COLO668 (cell line): ENCODE data around the gene VAMP4.
"Not testable (repeated sequence)": the region's sequence is repeated elsewhere in the genome, so short reads cannot be mapped to it uniquely, and the experiment has no call there.

Experiments
- DNase-seq: peaks from one replicate; lab custom pipeline; 2025; ENCODE audit not compliant: unreplicated experiment; lab: John Stamatoyannopoulos, UW

The VAMP4 gene

DNA sequence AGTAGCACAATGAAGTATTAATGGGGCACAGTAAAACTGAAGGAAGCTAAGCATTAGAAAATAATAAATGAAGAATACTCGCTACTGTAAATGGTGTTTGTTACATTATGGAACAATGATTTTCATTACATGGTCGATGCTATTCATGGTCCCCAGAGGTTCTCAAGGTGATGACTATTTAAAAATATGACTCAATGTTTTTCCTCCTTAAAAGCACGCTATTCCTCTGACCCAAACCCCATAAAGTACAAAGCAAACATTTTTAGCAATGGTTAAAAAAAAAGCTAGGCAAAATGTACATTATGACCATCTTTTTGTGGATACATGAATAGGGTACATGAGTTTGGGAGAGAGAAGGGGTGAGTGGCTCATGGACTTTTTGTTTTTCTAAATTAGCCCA lies 34.3 kb downstream of the VAMP4 start:
- DNase-seq: no peak

DNA sequence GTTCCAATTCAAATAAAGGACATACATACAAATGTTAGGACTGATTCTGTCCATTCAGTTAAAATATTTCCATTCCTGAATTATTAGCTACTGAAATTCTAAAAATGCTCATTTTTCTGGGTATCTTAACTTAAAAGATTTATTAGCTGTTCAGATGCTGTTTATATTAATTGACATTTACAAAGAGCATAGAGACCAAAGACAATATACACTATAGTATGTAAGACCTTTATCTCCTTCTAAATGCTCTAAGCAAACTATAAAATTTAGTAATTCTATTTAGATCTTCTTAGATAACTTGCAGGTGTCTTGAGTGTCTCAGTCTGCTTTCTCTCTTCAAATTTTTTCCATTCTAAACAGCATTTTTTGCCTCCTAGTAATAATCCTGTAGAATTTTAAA lies 39.3 kb downstream of the VAMP4 start:
- no peak for DNase-seq

DNA sequence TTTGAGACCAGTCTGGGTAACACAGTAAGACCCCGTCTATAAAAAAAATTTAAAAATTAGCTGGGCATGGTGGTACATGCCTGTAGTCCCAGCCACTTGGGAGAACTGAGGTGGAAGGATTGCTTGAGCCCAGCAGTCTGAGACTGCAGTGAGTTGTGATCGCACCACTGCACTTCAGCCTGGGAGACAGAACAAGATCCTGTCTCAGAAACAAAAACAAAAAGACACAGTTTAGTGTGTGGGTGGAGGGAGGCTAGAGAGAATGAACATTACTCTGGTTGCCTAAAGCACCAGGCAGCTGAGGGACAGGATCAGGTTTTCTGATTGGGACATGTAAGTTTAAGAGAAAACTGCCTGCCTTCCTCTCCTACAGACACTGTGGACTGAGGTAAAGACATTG lies 42.3 kb downstream of the VAMP4 start:
- DNase-seq: no peak

DNA sequence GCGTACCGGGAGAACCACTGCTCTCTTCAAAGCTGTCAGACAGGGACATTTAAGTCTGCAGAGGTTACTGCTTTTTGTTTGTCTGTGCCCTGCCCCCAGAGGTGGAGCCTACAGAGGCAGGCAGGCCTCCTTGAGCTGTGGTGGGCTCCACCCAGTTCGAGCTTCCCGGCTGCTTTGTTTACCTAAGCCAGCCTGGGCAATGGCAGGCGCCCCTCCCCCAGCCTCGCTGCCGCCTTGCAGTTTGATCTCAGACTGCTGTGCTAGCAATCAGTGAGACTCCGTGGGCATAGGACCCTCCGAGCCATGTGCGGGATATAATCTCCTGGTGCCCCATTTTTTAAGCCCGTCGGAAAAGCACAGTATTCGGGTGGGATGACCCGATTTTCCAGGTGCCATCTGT lies 46.1 kb downstream of the VAMP4 start:
- not testable (repeated sequence) for DNase-seq

GRCh38 chr1:171693541-171693940 lies 48.3 kb downstream of the VAMP4 start:
- not testable (repeated sequence) for DNase-seq

DNA sequence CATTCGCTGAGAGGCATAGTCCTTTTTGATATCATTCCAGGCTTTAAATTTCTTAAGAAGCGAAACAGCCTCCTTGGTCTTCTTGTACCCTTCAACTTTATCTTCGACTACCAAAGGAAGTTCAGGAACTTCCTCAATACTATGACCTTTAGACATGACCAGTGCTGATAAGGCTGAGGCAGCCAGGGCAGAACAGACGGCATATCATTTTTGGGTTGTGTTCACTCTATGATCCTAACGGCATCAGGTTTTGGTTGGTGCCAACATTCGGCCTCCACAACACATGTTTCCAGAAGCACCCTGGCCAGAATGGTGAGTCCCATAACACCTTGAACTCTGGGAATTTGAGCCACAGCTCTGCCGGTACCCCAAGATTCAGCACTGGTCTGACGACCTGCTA lies 58.0 kb downstream of the VAMP4 start:
- DNase-seq: no peak

GRCh38 chr1:171680339-171680738 lies 61.5 kb downstream of the VAMP4 start:
- DNase-seq: no peak

DNA sequence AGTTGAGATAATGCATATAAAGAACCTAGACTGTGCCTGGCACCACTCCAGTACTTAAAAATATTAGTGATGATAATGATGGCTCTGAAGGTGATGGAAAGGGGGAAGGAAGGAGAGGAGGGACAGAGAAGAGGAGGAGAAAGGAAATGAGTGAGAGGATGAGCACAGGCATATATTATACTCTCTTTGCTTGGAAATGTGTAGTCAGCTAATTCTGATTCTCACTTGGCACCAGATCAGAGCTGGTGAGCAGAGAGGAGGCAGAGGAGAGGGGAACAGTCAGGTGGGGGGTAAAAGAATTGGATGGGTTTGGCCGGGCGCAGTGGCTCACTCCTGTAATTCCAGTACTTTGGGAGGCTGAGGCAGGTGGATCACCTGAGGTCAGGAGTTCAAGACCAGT lies 65.0 kb downstream of the VAMP4 start:
- no peak for DNase-seq

GRCh38 chr1:171674431-171675405 lies 67.1 kb downstream of the VAMP4 start:
- DNase-seq: no peak

DNA sequence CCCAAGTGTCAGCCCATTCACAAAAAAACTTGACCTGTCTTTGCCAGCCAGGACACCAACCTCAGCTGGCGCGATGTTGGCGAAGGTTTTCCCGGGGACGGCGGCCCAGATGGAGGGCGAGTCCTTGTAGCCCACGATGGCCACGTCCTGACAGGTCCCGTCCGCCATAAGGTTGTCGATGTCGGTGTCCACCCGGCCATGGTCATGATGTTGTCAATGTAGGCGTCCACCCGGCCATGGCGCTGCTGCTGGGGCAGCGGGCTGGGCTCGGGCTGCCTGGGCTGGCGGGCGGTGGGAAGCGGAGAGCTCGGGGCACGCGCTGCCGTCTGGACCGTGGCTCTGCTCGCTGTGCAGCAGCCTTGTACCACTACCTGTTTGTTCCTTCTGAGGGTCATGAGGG lies 71.1 kb downstream of the VAMP4 start:
- no peak for DNase-seq

DNA sequence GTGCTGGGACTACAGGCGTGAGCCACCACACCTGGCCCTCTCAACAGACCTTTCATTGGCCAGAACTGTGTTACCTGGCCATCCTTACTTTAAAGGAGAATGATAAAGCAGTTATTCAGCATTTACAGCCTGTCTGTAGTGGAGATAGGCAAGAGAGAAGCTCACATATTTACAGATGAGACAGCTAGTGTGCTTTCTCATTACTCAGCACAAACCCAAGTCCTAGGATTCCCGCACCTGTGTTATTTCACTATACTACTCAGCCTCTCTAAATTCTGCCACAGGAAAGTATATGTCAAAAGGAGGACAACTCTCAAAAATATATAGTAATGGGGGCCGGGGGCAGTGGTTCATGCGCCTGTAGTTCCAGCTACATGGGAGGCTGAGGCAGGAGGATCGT lies 73.5 kb downstream of the VAMP4 start:
- no peak for DNase-seq

- no peak for DNase-seq
These were observed 75.6 kb downstream of the VAMP4 start for GRCh38 chr1:171666114-171666769.

GRCh38 chr1:171664976-171665375 lies 76.9 kb downstream of the VAMP4 start:
- DNase-seq: no peak

- DNase-seq: no peak
These were observed 77.8 kb downstream of the VAMP4 start for GRCh38 chr1:171663854-171664575.

- DNase-seq: no peak
These were observed 78.6 kb downstream of the VAMP4 start for GRCh38 chr1:171663036-171663853.

DNA sequence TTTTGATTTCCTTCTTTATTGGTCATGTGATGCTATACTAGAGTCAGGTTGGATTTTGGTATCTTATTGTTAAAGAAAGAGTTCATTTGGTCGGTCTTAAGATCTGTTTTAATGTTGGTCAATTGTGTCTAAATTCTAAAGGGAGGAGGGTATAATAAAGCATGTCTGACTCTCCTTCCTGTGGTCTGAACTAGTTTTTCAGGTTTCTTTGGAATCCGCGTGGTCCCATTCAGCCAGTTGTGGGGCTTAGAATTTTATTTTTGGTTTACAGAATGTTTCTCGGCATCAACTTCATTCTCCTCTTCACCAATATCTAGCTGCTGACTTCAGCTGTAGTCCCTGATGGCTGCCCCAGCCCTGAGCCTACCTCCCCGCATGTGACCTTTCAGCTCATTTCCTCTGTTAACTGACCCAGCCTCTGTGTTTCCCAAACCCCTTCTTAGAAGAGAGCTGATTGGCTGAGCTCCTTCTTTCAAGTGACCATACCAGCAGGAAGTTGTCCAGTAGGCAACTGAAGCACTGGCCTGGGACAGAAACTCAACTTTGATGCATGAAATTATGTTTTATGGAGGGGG lies 80.7 kb downstream of the VAMP4 start:
- DNase-seq: no peak

GRCh38 chr1:171656206-171656605 lies 85.7 kb downstream of the VAMP4 start:
- not testable (repeated sequence) for DNase-seq

DNA sequence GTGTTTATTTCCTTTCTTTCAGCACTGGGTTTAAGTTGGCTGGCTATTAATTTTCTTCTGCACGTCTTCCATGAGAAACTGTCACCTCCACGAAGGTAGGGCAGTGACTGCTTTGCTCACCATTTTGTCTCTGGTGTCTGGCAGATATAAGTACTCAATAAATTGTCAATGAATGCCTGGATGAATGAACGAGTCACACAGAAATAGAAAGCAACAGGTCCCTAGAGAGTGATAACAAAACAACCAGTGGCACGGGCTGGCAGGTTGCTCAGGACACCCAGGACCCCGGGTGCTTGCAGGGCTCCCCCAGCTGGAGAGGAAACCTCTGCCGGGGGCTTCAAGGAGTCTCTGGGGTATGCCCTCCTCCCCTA lies 86.1 kb downstream of the VAMP4 start:
- no peak for DNase-seq

DNA sequence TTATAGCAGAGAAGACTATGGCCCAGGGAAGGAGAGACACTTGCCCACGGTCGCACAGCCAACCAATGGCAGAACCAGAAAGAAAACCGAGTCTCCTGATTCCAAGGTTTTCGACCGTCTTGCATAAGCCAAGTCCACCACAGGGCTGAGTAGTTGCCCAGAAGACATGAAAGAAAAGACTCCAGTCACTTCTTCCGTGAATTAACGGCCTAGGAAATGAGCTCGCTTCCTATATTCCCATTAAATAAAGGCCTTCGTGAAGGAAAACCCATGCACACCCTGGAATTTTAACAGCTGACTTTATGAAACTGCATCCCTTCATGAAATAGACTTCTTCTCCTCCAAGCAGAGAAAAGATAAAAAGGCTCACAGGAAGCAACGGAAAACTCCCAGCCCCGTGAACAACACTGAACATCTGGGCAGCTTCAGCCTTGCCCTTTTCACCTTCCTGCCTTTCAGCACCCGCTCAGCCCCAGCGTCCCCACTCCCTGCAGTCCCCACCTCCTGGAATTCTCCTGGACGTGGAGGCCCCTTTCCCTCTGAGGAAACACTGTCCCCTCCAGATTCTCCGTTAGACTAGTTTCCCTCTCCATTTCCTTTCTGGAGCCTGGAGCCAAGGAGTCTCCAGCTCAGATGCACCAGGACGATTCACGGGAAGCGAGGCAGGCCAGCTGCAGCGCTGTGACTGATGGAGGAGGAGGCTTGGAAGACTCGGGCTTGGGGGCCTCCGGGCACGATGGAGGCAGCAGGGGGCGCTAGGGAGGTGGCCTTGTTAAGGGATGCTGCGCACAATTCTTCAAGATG lies 86.7 kb downstream of the VAMP4 start:
- DNase-seq: peak; percentile 30
